HG03439 (cell line): ENCODE results near the gene HOXA3.

Source experiments
- ATAC-seq: cut with Tn5 transposase; IDR thresholded peaks from one replicate; pipeline ENCODE4 v1.9.1; 2021; ENCODE audit warnings: mild to moderate bottlenecking, moderate library complexity; ENCODE audit not compliant: unreplicated experiment

The HOXA3 gene

DNA sequence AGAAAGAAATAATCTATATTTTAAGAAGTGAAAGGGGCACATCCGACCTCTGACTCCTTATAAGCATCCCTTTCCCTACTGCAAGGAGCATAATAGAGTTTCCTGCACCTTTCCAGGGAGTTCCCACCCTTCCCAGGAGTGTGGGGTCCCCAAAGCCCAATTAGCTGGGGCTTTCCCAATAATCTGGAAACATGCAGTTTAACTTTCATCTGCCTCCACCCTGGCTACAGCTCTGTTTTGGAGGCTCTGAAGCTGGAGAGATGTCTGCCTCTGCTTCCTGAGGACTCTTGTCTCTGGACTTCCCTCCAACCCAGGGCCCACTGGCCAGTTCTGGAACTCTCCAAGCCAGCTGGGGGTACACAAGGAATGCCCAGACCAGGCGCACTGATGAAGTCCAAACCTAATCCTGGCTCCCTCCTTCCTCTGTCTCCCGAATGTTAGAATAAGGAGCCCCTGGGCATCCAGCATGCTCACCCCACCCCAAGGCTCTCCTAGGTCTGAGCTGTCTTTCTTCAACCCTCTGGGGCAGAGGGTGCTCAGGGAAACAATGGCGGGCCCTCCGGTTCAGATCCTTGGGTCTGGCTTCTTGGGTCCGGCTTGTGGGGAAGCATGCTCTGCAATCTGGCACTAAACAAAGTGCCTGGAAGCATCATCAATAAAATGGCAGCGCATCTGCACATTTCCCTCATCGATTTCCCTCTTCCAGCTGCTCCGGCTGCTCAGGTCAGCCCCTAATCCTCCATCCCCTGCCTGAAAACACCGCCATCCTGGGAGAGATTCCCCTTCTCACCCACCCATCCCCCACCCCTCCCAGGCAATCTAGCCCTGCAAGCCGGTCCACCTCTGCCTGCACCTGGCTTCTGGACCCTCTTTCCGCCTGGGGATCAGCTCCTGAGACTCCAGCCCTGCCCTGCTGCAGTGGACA is 35.2 kb downstream of the HOXA3 start:
- ATAC-seq, result no peak

DNA sequence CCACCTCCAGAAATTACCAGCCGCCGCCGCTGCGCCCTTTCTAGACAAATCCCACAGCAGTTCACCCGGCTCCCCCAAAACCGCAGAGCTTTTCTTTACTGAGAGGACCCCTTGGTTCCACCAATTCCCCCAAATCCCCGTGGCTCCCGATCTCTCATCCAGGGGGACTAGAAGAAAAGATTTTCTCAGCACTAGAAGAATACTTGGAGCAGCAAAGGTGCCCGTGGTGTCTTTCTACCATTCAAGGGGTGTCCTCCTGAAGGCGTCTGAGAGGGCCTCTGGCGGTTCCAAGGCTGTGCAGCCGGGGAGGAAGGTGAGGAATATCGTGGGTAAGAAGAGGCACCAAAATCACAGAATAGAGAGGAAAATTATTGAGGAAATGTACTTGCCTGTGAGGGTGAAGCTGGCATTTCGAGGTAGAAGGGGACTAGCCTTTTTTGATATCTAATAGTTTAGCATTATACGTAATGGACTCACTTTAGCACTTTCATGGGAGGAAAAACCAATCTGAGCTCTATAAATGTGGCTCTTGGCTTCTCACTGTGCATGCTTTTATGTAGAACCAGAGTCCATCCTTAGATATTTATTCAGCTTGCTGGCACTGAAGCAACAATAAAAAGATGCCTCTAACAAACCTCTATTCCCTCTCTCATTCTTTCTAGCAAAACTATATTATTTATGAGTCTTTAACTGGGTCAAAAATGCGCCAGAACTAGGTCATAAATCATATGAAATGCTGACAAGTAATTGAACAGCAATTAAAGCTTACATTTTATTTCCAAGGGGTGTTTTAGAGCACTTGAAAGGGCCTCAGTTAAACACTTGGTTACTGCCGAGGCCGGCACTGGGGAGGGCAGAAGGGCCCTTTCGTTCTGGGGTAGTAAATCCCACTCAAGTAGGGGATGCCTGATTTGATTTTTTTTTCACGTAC is 36.1 kb downstream of the HOXA3 start:
- no peak for ATAC-seq

DNA sequence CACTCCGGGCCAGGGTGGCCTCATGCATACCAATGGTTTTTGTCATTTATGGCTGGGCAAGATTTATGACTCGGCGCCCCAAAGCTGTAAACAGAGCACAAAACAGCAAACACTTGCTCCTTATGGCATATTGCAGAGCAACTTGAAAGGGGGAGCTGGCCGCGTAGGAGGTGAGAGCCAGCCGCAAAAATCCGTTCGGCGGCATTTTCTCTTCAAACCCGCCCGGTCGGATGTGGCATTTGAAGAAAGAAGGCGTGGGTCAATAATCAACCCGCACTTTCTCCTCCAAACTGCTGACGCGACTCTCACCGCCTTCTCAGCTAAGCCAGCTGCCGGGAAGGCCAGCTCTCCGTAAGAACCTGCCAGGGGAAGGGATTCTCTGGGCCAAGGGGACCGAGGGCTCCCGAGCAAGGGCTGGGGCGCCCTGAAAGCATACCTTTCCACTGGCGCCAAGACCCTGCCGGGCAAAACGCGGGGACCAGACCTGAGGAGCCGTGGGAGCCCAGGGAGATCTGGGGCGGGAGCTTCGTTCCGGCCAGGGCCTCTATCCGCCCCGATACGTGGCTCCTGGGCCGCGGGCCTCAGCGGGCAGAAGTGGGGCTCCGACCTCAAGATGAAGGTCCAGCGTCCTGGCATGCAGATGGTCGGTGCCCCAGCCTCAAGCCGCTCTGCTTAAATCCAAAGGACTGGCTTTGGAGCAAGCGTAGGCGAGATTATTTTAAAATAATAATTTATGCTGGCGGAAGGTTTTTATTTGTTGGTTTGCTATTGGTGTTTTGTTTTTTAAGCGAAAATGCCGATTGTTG is 37.0 kb downstream of the HOXA3 start:
- no peak for ATAC-seq

DNA sequence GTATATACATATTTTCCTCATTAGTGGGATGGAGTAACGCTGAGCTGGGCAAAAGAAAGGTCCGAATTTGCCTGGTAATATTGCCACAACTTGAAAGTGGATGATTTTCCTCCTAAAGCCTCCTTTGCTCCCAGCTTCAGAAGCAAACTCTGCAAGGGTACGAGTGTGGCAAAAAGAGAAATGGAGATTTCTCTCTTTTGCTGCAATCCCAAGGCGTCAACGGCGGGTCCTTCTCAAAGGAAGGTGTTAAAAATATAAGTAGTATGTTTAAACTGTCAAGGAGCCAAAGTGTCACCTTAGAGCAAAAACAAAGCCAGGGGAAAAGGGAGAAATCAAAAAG is 37.5 kb downstream of the HOXA3 start:
- ATAC-seq, result no peak

DNA sequence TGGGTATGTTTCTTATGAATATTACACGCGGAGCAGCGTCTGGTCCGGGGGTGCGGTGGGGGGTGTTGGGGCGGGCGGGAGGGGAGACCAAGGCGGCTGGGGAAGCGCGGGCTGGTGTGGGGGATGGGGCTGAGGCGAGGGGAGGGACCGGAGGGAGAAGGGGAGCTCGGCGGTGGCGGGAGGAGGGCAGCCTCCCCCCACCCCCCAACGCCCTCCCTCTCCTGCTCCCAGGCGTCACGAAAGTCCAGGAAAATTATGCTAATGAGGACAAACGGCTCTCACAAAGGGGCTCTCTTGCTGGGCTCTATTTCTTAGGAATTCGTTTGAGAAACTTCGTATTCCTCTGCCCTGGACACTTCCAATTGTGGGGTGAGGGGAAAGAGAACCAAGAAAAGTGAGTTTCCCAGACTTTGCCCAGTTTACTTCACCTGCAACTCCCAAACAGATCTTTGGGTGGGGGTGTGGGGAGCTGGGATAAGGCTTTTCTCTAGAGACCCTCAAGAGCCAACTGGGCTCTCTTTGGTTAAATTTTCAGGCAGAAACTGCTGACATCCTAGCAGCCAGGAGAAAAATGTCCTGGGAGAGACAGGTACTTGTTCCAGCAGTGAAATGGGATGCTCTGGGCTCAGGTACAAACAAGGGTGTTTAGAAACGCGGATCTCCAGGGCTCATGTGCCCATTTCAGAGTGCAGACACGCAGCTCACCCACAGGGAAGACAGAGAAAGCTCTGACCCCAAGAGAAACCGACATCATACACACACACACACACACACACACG is 38.2 kb downstream of the HOXA3 start:
- no peak for ATAC-seq

DNA sequence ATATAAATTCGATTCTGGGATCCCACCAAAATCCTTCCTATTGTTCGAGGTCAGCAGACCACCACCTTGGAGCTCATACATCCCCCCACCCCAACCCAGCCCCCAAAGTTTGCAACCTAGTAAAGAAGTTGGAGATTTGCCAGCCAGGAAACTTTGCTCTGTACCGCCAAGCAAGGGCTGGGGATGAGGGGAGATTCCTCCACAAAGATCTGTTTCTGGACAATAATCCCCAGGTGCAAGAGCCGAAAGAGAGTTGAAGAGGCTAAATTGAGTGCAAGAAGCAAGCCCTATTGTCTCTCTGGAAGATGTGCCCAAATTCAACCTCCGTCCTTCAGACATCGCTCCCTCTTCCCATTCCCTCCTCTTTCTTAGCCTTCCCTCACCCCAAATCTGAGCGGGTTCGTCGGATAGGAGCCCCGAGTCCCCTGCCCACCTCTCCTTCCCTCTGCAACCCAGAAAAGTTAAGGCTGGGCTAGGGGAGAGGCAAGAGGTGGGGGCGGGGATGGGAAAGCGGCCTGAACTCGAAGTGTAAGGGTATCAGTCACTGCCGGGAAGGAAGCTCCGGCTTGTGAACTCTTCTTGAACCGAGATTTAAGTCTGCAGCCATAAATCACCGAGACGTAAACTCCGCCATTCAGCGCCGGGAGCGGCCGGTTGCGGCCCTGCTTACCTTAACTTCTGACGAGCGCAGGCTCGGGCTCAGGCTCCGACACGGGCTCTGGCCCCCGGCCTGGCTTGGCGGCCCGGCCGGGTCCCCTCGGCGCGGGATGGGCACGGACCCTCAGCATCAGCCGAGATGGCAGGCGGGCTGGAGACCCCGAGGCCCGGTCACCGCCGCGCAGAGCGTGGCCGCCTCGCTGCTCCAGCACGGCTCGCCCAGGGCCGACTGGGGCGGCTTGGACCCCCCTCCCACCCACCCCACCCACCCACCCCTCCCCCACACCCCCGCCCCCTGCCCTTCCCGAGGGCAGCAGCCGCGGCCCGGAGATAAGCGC is 39.1 kb downstream of the HOXA3 start:
- no peak for ATAC-seq

DNA sequence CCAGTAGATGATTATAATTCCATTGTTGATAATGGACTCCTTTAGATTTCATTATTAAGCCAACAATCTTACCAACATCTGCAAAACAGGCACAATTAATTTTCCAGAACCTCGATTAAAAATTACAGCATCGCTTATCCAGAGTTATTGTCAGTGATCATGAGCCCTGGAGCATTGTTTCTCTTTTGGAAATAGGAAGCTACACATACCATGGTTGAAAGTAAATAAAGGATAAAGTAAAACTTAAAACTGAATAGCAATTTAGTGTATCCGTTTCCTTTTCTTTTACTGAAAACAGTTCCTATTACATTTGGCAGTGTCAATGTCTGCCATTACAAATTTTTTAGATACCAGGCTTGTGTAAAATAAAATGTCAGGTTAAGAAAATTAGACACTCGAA is 40.0 kb downstream of the HOXA3 start:
- ATAC-seq, result no peak

DNA sequence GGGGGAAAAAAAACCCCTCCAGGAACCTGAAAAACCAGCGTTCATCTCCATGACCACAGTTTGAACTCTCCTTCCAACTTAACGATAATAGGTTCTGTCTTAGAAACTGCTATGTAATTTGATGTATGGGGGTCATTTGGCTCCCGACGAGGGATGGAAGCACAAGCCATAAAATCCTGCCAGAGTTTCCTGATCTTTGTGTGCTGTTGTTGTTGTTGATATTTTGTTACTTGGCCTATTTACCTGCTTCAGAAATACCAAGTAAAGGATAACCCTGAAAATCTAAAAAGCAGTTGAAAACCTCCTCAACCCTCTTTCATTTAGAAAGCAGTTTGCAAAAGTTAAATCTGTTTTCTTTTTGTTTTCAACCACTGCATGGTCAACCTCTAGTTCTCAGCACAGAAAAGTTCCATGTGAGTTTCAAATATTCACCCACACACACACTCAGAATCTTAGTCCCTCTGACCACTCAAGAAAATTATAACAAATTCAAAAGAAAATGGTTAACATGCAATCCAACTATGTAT is 40.6 kb downstream of the HOXA3 start:
- no peak for ATAC-seq

DNA sequence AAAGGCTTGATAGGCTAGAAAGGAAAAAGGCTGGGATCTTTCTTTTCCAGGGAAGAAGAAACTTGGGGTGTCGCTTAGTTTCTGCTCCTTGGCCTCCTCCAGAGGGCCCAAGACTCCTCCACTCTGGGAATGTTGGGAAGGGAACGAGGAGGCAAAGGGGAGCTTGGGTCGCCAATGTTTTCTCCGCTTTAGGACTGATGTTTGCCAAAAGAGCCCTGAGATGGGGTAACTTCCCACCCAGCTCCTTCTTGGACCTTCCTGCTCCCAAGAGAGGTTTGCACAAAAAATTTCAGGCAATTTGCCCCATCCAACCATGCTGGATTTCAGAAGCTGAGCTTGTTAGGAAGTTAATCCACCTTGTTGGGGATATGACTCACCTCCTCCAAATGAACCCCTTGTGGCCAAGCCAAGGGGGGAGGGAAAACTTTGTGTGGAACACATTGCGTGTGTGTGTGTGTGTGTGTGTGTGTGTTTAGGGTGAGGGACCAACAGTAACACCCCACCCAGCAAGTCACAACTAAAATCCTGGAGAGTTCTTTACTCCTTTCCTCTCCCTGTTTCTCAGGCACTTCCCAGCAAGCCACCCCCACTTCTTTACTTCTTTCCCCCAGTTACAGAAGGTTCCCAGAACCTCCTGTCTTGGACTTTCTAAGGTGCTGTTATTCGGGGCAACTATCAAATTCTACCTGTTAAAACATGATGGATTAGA is 41.2 kb downstream of the HOXA3 start:
- ATAC-seq, result no peak

DNA sequence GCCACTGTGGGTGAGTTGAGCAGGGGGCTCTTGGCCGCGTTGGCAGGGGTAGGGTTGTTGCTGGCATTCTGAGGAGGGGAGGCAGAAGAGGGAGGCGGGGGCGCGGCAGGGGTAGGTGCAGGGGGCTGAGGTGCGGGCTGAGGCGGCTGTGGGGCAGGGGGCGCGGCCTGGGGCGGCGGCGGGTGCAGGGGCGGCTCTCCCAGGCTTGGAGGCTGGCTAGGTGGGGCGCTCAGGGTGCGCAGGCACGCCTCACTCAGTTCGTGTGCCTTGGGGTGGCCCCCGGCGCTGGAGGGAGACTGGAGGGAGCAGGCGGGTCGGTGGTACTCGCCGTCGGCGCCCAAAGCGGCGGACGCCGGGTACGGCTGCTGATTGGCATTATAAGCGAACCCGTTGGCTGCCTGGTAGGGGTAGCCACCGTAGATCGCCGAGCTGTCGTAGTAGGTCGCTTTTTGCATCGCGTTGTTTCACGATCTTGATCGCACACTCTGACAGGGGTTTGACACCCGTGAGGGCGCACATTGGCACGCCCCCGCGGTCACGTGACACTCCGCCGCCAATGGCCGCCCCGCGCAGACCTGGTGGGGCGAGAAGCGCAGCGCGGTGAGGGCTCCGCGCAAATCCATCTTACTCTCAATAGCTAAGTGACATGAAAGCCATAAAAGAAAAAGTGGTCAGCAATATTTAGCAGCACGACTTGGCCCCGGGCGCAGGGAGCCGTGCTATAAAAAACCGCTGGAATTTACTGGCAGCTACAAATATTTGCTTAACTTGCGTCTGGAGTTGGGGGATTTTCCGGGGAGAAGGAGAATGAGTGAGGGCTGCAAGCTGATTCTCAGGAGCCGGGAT is 42.0 kb downstream of the HOXA3 start:
- ATAC-seq, result no peak

DNA sequence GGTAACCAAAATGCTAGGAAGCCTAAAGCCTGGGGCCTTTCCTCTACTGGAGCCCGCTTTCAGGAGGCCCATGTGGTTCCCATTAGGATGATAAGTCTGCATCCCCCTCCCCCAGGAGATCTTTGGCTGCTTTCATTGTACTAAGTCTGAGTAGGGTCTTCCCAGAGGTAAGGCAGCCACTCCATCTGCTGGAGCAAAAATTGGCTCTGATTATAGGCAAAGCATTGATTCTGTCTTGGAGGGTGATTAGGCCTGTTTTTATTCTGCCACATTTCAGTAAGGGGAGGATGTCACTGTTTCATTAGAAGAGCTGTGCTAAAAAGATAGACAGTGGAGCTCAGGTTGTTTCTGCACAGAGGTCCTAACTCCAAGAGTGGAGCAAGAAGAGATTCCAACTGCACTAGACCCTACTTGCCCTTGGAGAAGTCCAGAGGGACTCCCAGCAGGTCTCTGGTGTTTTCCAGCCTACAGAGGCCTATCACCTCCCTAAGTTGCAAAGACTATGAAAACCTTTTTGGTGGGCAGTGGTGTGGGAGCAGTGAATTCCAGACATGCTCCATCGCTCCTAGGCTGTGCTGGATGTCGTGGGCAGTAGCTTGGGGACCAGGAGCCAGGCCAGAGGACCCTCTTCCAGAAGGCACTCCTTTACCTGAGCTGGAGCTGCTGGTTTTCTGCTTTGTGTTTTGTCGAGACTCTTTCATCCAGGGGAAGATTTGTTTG is 42.8 kb downstream of the HOXA3 start:
- ATAC-seq, result no peak

DNA sequence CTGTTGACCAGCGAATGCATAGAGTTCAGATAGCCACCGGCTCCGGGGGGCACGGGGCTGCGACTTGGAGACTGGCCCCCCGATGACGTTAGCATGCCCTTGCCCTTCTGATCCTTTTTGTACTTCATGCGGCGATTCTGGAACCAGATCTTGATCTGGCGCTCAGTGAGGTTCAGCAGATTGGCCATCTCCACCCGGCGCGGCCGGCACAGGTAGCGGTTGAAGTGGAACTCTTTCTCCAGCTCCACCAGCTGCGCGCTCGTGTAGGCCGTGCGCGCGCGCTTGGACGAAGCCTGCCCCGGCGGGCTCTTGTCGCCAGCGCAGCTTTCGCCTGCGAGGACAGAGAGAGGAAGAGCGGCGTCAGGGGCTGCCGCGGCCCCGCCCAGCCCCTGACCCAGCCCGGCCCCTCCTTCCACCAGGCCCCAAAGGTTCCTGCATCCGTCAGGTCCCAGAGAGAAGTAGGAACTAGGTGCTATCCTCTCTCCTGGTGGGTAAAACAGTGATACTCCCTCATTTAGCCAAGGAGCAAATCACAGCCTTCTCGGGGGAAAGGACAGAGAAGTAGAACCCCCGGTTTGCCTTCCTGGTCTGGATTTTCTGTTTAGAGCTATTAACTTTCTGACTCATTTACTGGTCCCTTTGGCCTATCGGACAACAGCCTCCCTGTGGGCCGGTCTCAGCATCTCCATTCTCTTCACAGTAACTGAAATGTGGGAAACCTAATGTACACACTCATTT is 43.8 kb downstream of the HOXA3 start:
- no peak for ATAC-seq

DNA sequence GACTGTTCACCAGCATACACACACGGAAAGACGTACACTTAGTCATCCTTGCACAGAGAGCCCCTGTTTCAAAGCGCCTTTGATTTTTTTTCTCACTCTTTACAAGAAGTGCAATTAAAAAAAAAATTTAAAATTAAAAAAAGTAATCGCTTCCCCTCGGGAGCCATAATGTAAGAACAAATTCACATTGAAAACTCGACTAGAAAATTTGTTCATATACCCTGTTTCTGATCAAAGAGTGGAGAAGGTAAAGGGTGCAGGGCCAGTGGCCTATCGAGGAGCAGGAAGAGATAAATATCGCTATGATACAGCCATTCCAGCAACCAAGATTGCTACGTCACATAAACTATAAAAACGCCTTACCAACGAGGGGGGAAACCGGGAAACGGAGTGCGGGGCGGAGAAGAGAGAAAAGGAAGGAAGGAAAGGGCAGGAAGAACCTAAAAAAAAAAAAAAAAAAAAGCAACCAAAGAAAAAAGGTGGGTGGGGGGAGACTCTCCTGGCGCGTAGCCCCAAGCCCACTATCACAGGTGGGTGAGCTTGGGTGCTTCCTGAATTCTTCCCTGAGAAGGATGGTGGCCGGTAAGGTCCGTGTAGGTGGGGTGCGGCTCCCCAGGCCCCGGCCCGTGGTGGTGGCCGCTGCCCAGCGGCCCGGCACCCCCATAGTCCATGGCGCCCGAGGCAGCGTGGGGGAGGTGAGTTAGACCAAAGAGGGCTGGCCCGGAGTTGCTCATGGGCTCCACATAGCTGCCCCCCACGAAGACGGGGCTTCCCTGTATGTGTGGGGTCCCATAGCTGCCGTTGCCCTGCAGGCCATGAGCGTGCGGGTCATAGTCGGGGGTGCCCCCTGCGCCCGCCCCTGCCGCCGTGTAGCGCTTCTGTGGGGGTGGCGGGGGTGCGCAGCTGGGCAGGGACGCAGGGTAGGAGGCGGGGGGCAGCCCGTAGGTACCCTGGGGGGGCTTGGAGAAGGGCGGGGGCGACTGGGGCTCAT is 44.7 kb downstream of the HOXA3 start:
- ATAC-seq, result no peak

DNA sequence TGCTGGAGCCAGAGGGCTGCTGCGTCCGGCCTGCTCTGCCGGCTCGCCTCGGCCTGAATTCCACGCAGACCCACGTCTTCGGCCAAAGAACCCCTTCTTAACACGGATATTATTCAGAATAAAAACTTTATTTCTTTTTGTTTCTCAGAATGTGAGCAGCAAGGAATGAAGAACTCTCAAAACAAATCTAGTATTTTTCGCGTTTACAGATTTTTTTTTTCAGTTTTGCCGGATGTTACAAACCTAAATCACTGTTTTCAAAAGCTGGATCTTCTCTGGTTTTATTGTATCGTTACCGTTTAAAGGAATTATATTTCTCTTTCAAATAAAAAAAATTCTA is 45.5 kb downstream of the HOXA3 start:
- ATAC-seq, result no peak
